HCT116 (cell line): ENCODE data around the gene CGB5. TPM values are rescaled to one million over a fixed set of nuclear protein-coding genes. Genes with fewer than 3 reads are reported as not detected.

Experiments
- ATAC-seq: fragments of 200-7000 bp; cut with Tn5 transposase; 2 replicates; pipeline ENCODE4 v1.9.1; 2020; ENCODE audit warnings: mild to moderate bottlenecking, moderate library complexity
- BruUV-seq: library from RNA; stranded (reverse); fragments of 400-500 nt; replicated peaks from 2 replicates; lab custom pipeline; 2021; lab: Mats Ljungman, UMichigan
- CTCF ChIA-PET: fragments of 300-600 bp; sonication (Branson Sonifier 250); formaldehyde crosslinking; loops from one replicate; lab custom pipeline; 2021; ENCODE audit warnings: antibody characterized with exemption; lab: Charles Lee
- POLR2A ChIA-PET: fragments of 300-600, 350-600 bp; sonication (Branson Sonifier 250); formaldehyde crosslinking; loops from one replicate; lab custom pipeline; 2021; ENCODE audit warnings: antibody characterized with exemption; lab: Charles Lee
- RAD21 ChIA-PET, 2 experiments: fragments of 300-600 bp; sonication (Branson Sonifier 250); formaldehyde crosslinking; loops; one replicate each; lab custom pipeline; 2023; ENCODE audit warnings: low total read pairs in 2 of 2; ENCODE audit not compliant: uncharacterized antibody in 2 of 2, unreplicated experiment in 2 of 2, low non-redundant PET in 1 of 2; lab: Charles Lee
- DNase-seq: peaks from one replicate; pipeline ENCODE4 v3.0.0-alpha.2; 2010; ENCODE audit warnings: low read depth, low spot score
- H2AFZ ChIP-seq: fragments of 200-600 bp; shearing (Covaris generic), sonication (generic); 2 replicates; pipeline ENCODE4 v1.6.1; 2017; ENCODE audit warnings: low read depth, mixed run types, mixed read lengths, antibody characterized with exemption, low read length; ENCODE audit not compliant: poor library complexity, severe bottlenecking
- H3K27ac ChIP-seq: 2 replicates; pipeline ENCODE4 v1.5.1; 2012; ENCODE audit warnings: low read depth, low read length
- H3K27me3 ChIP-seq: fragments of 200-600 bp; sonication (generic); 2 replicates; pipeline ENCODE4 v1.6.1; 2016; ENCODE audit warnings: mixed run types, low read length, mixed read lengths; ENCODE audit not compliant: insufficient read depth
- H3K36me3 ChIP-seq, 2 experiments: fragments of 200-500 bp in 1 of 2; fragments of 200-600 bp in 1 of 2; sonication (Bioruptor generic) in 1 of 2; sonication (generic) in 1 of 2; 2 replicates each; pipeline versions ENCODE4 v1.5.1 to v1.6.1; 2014 to 2016; ENCODE audit warnings: low read length in 2 of 2, inconsistent platforms in 1 of 2, mixed read lengths in 1 of 2, mixed run types in 1 of 2; ENCODE audit not compliant: insufficient read depth in 2 of 2, control insufficient read depth in 1 of 2
- H3K4me1 ChIP-seq, 2 experiments: fragments of 200-600 bp in 1 of 2; sonication (generic) in 1 of 2; 2 replicates each; pipeline versions ENCODE4 v1.5.1 to v1.6.1; 2012 to 2017; ENCODE audit warnings: low read length in 2 of 2, inconsistent platforms in 1 of 2, mild to moderate bottlenecking in 1 of 2, mixed read lengths in 1 of 2, mixed run types in 1 of 2, moderate library complexity in 1 of 2; ENCODE audit not compliant: insufficient read depth in 2 of 2, control insufficient read depth in 1 of 2
- H3K4me2 ChIP-seq: fragments of 200-600 bp; sonication (generic); 2 replicates; pipeline ENCODE4 v1.6.1; 2017; ENCODE audit warnings: mixed run types, low read length, mixed read lengths
- H3K4me3 ChIP-seq, 2 experiments: fragments of 200-600 bp in 1 of 2; sonication (generic) in 1 of 2; replicated peaks in 1 of 2; 2 replicates each; pipeline ENCODE4 v1.5.1; 2011 to 2016; ENCODE audit warnings: low read length in 2 of 2, control low read depth in 1 of 2, low read depth in 1 of 2, mild to moderate bottlenecking in 1 of 2, mixed read lengths in 1 of 2, mixed run types in 1 of 2
- H3K79me2 ChIP-seq: fragments of 200-600 bp; sonication (generic); 2 replicates; pipeline ENCODE4 v1.6.1; 2017; ENCODE audit warnings: mild to moderate bottlenecking, mixed run types, low read length, moderate library complexity, mixed read lengths; ENCODE audit not compliant: insufficient read depth
- H3K9ac ChIP-seq: fragments of 200-600 bp; sonication (generic); 2 replicates; pipeline ENCODE4 v1.6.1; 2016; ENCODE audit warnings: low read length, mixed read lengths
- H3K9me2 ChIP-seq: fragments of 200-600 bp; sonication (generic), shearing (Covaris generic); 2 replicates; pipeline ENCODE4 v1.6.1; 2017; ENCODE audit warnings: mixed run types, mild to moderate bottlenecking, moderate library complexity; ENCODE audit not compliant: insufficient read depth
- H3K9me3 ChIP-seq, 2 experiments: fragments of 200-500 bp in 1 of 2; fragments of 200-600 bp in 1 of 2; sonication (Bioruptor generic) in 1 of 2; sonication (generic) in 1 of 2; 2 replicates each; pipeline ENCODE4 v1.6.1; 2014 to 2017; ENCODE audit warnings: low read length in 2 of 2, mixed read lengths in 2 of 2, inconsistent platforms in 1 of 2, low read depth in 1 of 2, mild to moderate bottlenecking in 1 of 2, mixed run types in 1 of 2, moderate library complexity in 1 of 2; ENCODE audit not compliant: control insufficient read depth in 1 of 2, insufficient read depth in 1 of 2
- H4K20me1 ChIP-seq: fragments of 200-600 bp; sonication (generic), shearing (Covaris generic); 2 replicates; pipeline ENCODE4 v1.6.1; 2017; ENCODE audit warnings: mixed run types, mild to moderate bottlenecking, moderate library complexity; ENCODE audit not compliant: insufficient read depth
- CBX3 ChIP-seq: IDR thresholded peaks from 2 replicates; pipeline ENCODE4 v1.6.1; 2012; ENCODE audit warnings: low read depth
- EGR1 ChIP-seq: IDR thresholded peaks from 2 replicates; pipeline ENCODE4 v1.6.1; 2012; ENCODE audit warnings: low read depth
- EZH2phosphoT487 ChIP-seq: fragments of 200-600 bp; IDR thresholded peaks from 2 replicates; pipeline ENCODE4 v1.6.1; 2018; ENCODE audit warnings: antibody characterized with exemption, borderline replicate concordance
- FOSL1 ChIP-seq: IDR thresholded peaks from 2 replicates; pipeline ENCODE4 v1.6.1; 2012; ENCODE audit warnings: low read depth
- JUND ChIP-seq: IDR thresholded peaks from 2 replicates; pipeline ENCODE4 v1.6.1; 2012
- POLR2A ChIP-seq: IDR thresholded peaks from 2 replicates; pipeline ENCODE4 v1.7.0; 2011; ENCODE audit warnings: borderline replicate concordance; ENCODE audit not compliant: insufficient read depth, insufficient read length; ENCODE audit errors: extremely low read depth
- POLR2AphosphoS5 ChIP-seq: IDR thresholded peaks from 2 replicates; pipeline ENCODE4 v1.6.1; 2011; ENCODE audit warnings: mild to moderate bottlenecking, low read depth, low read length, moderate library complexity
- SIN3A ChIP-seq: IDR thresholded peaks from 2 replicates; pipeline ENCODE4 v1.6.1; 2012; ENCODE audit warnings: low read depth
- SP1 ChIP-seq: IDR thresholded peaks from 2 replicates; pipeline ENCODE4 v1.6.1; 2012; ENCODE audit warnings: low read depth
- SRF ChIP-seq: IDR thresholded peaks from 2 replicates; pipeline ENCODE4 v1.6.1; 2012; ENCODE audit warnings: low read depth
- TCF7L2 ChIP-seq: IDR thresholded peaks from 2 replicates; pipeline ENCODE4 v1.7.0; 2011; ENCODE audit warnings: borderline replicate concordance, inconsistent platforms; ENCODE audit not compliant: insufficient read depth, insufficient read length; ENCODE audit errors: extremely low read depth
- ZNF274 ChIP-seq: fragments of 200-500 bp; sonication (Bioruptor generic); IDR thresholded peaks from 2 replicates; pipeline ENCODE4 v1.6.1; 2014; ENCODE audit warnings: mild to moderate bottlenecking, low read depth, low read length, inconsistent platforms
- intact Hi-C: fragments of 100-400 bp; cut with micrococcal nuclease; formaldehyde crosslinking; loops from 2 replicates; pipeline ENCODE4 v1.10.0; 2022
- total RNA-seq: library from RNA; stranded (reverse); gene quantifications from one replicate; pipeline ENCODE4 v1.2.1, GENCODE V29; 2021; ENCODE audit not compliant: unreplicated experiment
- TF ChIP-seq, protein P1 (sequence below): IDR thresholded peaks from 2 replicates; pipeline ENCODE4 v1.6.1; 2012
- TF ChIP-seq, protein P2 (sequence below), 3 experiments: fragments of 200-600 bp in 1 of 3; sonication (generic) in 1 of 3; IDR thresholded peaks in 2 of 3; conservative IDR thresholded peaks in 1 of 3; 2 replicates each; pipeline ENCODE4 v1.5.1; 2012 to 2017; ENCODE audit warnings: low read depth in 2 of 3, low read length in 2 of 3, antibody characterized with exemption in 1 of 3, borderline replicate concordance in 1 of 3, control low read depth in 1 of 3, mild to moderate bottlenecking in 1 of 3, mixed read lengths in 1 of 3, mixed run types in 1 of 3, moderate library complexity in 1 of 3; ENCODE audit not compliant: insufficient read depth in 1 of 3

CGB5 gene
- total RNA-seq, 1 experiment from 2014 or later: not detected

DNA sequence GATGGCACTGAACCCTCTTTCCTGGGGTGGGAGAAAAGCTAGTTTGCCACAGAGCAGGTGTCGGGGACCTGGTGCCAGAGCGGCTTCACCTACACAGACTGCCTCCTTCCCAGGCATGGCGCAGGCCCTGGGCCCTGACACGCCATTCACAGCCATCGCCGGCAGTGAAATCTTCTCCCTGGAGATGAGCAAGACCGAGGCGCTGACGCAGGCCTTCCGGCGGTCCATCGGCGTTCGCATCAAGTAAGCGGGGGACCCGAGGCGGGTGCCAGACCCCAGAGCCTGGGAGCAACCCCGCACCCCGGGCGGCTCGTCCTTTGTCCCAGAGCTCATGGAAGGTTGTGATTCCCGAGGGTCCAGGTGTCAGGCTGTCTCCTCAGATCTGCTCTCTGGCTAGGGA lies 36.7 kb upstream of the CGB5 start:
- Histone ChIP-seq H3K79me2 (peaks cover 14% of the 10 kb centered on the region), H3K9me3 (no peaks in the 10 kb centered on the region)
- intact Hi-C loops: no loop called here
- no peak for TF ChIP-seq POLR2AphosphoS5
- TF ChIP-seq CBX3: no peak
- TF ChIP-seq, protein P1, sequence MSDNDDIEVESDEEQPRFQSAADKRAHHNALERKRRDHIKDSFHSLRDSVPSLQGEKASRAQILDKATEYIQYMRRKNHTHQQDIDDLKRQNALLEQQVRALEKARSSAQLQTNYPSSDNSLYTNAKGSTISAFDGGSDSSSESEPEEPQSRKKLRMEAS: no peak
- no peak for TF ChIP-seq SP1
- no peak for TF ChIP-seq EGR1
- TF ChIP-seq SIN3A: no peak
- TF ChIP-seq, all 23 proteins: peak for 0
- Histone ChIP-seq H3K4me2 (no peak overlapping the region), H3K36me3 (peaks cover 62 to 76% of the 10 kb centered on the region in 2 experiments; a peak in 3 of 4 replicates), H3K27ac (no peak overlapping the region), H4K20me1 (no peaks in the 10 kb centered on the region), H3K4me1 (no peaks in the 10 kb centered on the region), H2AFZ (no peak overlapping the region), H3K9ac (no peak overlapping the region), H3K27me3 (no peaks in the 10 kb centered on the region), H3K9me2 (no peaks in the 10 kb centered on the region), H3K4me3 (no peak overlapping the region)
- no peak for ATAC-seq
- BruUV-seq: no TSS peak
- RAD21 ChIA-PET: no interaction called here
- POLR2A ChIA-PET: no interaction called here
- CTCF ChIA-PET: no interaction called here
- no peak for DNase-seq

DNA sequence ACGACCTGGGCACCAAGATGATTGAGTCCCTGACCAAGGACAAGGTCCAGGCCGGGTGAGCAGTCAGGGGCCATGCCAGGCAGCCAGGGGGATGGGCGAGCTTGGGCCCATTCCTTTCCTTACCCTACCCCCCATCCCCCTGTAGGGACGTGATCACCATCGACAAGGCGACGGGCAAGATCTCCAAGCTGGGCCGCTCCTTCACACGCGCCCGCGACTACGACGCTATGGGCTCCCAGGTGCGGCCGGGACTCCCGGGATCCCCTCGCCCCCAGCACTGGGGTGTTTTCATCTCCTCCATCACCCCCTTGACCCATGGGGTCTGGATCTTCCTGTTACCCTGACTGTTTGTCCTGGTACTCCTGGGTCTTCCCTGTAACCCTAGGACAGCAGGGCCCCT lies 33.8 kb upstream of the CGB5 start:
- Histone ChIP-seq H3K9me2 (no peaks in the 10 kb centered on the region), H3K79me2 (no peaks in the 10 kb centered on the region), H3K27me3 (no peaks in the 10 kb centered on the region), H3K4me2 (no peak overlapping the region), H2AFZ (no peak overlapping the region), H3K27ac (no peak overlapping the region), H3K9ac (no peak overlapping the region), H3K4me1 (no peaks in the 10 kb centered on the region), H3K9me3 (no peaks in the 10 kb centered on the region), H3K4me3 (no peak overlapping the region), H3K36me3 (peaks cover 50 to 62% of the 10 kb centered on the region in 2 experiments), H4K20me1 (no peaks in the 10 kb centered on the region)
- RAD21 ChIA-PET: no interaction called here
- ATAC-seq: no peak
- no TSS peak for BruUV-seq
- CTCF ChIA-PET: interaction anchor here (3.3 kb wide), 1 partner anchor 10 kb away, joined by 19 read pairs; no protein-coding TSS in a partner anchor
- intact Hi-C loops: no loop called here
- TF ChIP-seq TCF7L2 (no peak), SP1 (no peak), EGR1 (no peak), POLR2A (no peak), SIN3A (no peak), FOSL1 (no peak), EZH2phosphoT487 (no peak), JUND (no peak), ZNF274 (no peak), CBX3 (no peak), SRF (no peak)
- TF ChIP-seq, protein P2, sequence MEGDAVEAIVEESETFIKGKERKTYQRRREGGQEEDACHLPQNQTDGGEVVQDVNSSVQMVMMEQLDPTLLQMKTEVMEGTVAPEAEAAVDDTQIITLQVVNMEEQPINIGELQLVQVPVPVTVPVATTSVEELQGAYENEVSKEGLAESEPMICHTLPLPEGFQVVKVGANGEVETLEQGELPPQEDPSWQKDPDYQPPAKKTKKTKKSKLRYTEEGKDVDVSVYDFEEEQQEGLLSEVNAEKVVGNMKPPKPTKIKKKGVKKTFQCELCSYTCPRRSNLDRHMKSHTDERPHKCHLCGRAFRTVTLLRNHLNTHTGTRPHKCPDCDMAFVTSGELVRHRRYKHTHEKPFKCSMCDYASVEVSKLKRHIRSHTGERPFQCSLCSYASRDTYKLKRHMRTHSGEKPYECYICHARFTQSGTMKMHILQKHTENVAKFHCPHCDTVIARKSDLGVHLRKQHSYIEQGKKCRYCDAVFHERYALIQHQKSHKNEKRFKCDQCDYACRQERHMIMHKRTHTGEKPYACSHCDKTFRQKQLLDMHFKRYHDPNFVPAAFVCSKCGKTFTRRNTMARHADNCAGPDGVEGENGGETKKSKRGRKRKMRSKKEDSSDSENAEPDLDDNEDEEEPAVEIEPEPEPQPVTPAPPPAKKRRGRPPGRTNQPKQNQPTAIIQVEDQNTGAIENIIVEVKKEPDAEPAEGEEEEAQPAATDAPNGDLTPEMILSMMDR (IDR thresholded peaks at IDR 0.05 in 2 of 3, conservative IDR thresholded peaks at IDR 0.05 in 1 of 3; ENCODE audit: borderline replicate concordance in 1 of 3, insufficient read depth in 1 of 3, low read depth in 2 of 3, low read length in 2 of 3): no peak
- no peak for DNase-seq
- POLR2A ChIA-PET: interaction anchor here (1.5 kb wide), 1 partner anchor 16 kb away, joined by 6 read pairs; the partner anchor contains the start of genes GYS1 and RUVBL2
